Liver (tissue), 3 donors: ENCODE results near the gene MASP1.

Experiments
- NR2F2 ChIP-seq: IDR thresholded peaks from 2 replicates; pipeline ENCODE4 v1.6.1; 2016; ENCODE audit warnings: antibody characterized with exemption
- RAD21 ChIP-seq, 2 donors: IDR thresholded peaks; 2 replicates each; pipeline ENCODE4 v1.6.1; 2016; ENCODE audit warnings: antibody characterized with exemption in 2 of 2, mild to moderate bottlenecking in 2 of 2
- TAF1 ChIP-seq: conservative IDR thresholded peaks from 2 replicates; pipeline ENCODE4 v1.6.1; 2016; ENCODE audit warnings: antibody characterized with exemption, mild to moderate bottlenecking
- YY1 ChIP-seq: IDR thresholded peaks from 2 replicates; pipeline ENCODE4 v1.6.1; 2016; ENCODE audit warnings: antibody characterized with exemption, mild to moderate bottlenecking
- TF ChIP-seq, protein P1 (sequence below): fragments of 150-350 bp; IDR thresholded peaks from 2 replicates; pipeline ENCODE4 v1.5.1; 2017; ENCODE audit warnings: improper control_type of control experiment, low read depth, low read length; ENCODE audit not compliant: missing input control
- TF ChIP-seq, protein P2 (sequence below): IDR thresholded peaks from 2 replicates; pipeline ENCODE4 v1.6.1; 2016; ENCODE audit warnings: antibody characterized with exemption
- TF ChIP-seq, protein P3 (sequence below): IDR thresholded peaks from 2 replicates; pipeline ENCODE4 v1.6.1; 2016; ENCODE audit warnings: antibody characterized with exemption, mild to moderate bottlenecking
- TF ChIP-seq, protein P4 (sequence below): IDR thresholded peaks from 2 replicates; pipeline ENCODE4 v1.6.1; 2016; ENCODE audit warnings: antibody characterized with exemption
- donor health status: healthy.
- donor health status: healthy.

DNA sequence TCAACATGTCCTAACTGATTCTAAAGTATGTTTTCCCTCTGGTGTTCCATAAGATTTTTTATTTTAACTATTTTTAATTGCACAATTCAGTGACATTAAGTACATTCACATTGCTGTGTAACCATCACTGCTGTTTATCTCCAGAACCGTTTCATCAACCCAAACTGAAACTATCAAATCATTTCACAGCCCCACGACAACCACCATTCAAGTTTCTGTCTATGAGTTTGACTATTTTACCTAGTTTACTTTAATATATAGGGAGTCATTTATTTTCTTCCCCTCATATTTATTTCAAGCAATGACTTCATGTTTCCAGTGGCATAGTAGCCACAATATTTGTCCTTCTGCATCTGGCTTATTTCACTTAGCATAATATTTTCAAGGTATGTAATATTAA lies 85.9 kb downstream of the MASP1 start:
- TF ChIP-seq, protein P1, sequence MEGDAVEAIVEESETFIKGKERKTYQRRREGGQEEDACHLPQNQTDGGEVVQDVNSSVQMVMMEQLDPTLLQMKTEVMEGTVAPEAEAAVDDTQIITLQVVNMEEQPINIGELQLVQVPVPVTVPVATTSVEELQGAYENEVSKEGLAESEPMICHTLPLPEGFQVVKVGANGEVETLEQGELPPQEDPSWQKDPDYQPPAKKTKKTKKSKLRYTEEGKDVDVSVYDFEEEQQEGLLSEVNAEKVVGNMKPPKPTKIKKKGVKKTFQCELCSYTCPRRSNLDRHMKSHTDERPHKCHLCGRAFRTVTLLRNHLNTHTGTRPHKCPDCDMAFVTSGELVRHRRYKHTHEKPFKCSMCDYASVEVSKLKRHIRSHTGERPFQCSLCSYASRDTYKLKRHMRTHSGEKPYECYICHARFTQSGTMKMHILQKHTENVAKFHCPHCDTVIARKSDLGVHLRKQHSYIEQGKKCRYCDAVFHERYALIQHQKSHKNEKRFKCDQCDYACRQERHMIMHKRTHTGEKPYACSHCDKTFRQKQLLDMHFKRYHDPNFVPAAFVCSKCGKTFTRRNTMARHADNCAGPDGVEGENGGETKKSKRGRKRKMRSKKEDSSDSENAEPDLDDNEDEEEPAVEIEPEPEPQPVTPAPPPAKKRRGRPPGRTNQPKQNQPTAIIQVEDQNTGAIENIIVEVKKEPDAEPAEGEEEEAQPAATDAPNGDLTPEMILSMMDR: no peak
- TF ChIP-seq YY1 (no peak), NR2F2 (no peak), RAD21 (IDR thresholded peaks at IDR 0.05) (no peak), TAF1 (no peak)
- TF ChIP-seq, protein P2, sequence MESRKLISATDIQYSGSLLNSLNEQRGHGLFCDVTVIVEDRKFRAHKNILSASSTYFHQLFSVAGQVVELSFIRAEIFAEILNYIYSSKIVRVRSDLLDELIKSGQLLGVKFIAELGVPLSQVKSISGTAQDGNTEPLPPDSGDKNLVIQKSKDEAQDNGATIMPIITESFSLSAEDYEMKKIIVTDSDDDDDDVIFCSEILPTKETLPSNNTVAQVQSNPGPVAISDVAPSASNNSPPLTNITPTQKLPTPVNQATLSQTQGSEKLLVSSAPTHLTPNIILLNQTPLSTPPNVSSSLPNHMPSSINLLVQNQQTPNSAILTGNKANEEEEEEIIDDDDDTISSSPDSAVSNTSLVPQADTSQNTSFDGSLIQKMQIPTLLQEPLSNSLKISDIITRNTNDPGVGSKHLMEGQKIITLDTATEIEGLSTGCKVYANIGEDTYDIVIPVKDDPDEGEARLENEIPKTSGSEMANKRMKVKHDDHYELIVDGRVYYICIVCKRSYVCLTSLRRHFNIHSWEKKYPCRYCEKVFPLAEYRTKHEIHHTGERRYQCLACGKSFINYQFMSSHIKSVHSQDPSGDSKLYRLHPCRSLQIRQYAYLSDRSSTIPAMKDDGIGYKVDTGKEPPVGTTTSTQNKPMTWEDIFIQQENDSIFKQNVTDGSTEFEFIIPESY: no peak
- TF ChIP-seq, protein P3, sequence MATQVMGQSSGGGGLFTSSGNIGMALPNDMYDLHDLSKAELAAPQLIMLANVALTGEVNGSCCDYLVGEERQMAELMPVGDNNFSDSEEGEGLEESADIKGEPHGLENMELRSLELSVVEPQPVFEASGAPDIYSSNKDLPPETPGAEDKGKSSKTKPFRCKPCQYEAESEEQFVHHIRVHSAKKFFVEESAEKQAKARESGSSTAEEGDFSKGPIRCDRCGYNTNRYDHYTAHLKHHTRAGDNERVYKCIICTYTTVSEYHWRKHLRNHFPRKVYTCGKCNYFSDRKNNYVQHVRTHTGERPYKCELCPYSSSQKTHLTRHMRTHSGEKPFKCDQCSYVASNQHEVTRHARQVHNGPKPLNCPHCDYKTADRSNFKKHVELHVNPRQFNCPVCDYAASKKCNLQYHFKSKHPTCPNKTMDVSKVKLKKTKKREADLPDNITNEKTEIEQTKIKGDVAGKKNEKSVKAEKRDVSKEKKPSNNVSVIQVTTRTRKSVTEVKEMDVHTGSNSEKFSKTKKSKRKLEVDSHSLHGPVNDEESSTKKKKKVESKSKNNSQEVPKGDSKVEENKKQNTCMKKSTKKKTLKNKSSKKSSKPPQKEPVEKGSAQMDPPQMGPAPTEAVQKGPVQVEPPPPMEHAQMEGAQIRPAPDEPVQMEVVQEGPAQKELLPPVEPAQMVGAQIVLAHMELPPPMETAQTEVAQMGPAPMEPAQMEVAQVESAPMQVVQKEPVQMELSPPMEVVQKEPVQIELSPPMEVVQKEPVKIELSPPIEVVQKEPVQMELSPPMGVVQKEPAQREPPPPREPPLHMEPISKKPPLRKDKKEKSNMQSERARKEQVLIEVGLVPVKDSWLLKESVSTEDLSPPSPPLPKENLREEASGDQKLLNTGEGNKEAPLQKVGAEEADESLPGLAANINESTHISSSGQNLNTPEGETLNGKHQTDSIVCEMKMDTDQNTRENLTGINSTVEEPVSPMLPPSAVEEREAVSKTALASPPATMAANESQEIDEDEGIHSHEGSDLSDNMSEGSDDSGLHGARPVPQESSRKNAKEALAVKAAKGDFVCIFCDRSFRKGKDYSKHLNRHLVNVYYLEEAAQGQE: no peak
- TF ChIP-seq, protein P4, sequence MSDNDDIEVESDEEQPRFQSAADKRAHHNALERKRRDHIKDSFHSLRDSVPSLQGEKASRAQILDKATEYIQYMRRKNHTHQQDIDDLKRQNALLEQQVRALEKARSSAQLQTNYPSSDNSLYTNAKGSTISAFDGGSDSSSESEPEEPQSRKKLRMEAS: no peak
